ENCODE results near the gene GFOD1.

The GFOD1 gene

DNA sequence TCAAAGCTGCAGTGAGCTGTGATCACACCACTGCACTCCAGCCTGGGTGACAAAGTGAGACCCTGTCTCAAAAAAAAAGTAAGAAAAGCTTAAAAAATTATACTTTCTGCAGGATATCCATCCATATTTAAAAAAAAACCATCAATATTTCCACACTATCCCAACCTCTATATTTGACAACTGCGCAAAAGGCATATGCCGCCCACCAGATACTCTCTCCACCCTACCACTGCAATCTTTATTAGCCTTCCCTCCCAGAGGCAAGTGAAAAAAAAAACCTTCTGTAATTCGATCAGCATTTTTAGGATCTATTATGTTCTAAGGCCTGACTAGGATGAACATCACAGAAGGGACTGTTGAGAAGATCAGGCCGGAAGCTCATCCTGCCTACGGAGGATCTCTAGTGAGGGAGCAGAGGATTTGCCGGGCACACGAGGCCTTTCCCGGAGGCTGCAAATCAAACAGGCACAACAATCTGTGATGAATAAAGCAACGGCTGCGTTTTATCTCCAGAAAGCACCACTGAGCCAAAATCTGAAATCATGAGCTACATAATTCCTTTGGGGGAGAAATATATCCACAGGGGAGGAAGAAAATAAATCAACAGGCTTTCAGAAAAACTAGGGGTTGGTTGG lies 65.9 kb downstream of the GFOD1 start:
- DNase-seq: no peak

GRCh38 chr6:13420269-13420668 lies 67.1 kb downstream of the GFOD1 start:
- no peak for DNase-seq

- no peak for DNase-seq
These were observed 67.8 kb downstream of the GFOD1 start for GRCh38 chr6:13419422-13420195.

- no peak for DNase-seq
These were observed 68.6 kb downstream of the GFOD1 start for GRCh38 chr6:13418844-13419243.

DNA sequence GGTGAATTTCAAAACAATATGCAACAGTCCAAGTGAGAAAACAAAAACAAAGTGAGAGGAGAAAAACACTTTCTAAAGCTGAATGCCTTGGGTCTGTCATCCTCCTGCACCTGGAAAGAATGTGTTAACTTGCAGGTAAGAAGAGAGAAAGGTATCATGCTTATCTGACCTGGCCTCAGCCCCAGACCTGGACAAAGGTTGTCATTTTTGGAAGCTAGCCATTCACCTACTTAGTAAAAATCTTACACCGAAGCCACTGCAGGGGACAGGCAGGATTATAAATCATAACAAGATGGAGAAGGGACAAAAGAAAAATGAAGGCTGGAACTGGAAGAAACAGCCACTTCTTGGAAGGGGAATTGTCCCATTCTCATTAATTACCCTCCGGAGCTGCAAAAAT lies 69.4 kb downstream of the GFOD1 start:
- DNase-seq: no peak

- no peak for DNase-seq
These were observed 70.0 kb downstream of the GFOD1 start for GRCh38 chr6:13417431-13417830.

DNA sequence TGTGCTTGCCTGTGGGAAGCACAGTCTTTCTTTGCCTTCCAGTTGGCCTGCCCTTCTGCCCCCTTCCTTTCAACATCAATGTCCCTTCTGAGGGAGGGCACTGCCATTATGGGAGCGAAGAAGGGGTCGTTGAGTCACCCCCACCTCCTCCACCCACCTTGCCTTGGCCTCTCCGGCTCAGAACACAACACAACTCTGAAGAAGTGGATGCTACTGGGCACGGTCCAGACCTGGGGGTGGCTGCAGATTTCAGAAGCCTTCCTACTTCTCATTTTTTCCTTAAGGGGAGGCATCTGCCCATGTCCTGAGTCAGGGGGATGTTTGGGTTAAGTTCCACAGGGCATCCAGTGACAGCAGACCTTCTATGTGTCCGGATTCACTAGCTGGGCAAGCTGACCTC lies 72.1 kb downstream of the GFOD1 start:
- peak; percentile 0 for DNase-seq

- DNase-seq: peak; percentile 48
These were observed 73.4 kb downstream of the GFOD1 start for GRCh38 chr6:13413900-13414555.

GRCh38 chr6:13413466-13413862 lies 73.9 kb downstream of the GFOD1 start:
- peak; percentile 35 for DNase-seq

- peak; percentile 32 for DNase-seq
These were observed 74.5 kb downstream of the GFOD1 start for GRCh38 chr6:13412639-13413465.

GRCh38 chr6:13412211-13412610 lies 75.2 kb downstream of the GFOD1 start:
- DNase-seq: peak; percentile 0

DNA sequence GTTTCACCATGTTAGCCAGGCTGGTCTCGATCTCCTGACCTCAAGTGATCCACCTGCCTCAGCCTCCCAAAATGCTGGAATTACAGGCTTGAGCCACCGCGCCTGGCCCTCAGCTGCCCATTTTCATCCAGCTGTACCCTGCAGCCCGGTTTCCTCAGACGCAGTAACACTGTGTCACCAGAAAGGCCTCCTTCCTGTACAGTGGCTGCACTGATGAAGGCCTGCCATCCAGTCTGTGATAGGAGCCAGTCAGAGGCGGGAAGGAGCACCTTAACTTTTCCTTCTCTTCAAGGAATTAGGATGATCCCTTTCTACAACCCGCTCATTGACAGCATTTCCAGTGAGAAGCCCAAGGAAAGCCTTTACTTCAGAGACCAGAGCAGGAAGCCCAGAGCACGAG lies 75.9 kb downstream of the GFOD1 start:
- DNase-seq: no peak

- DNase-seq: no peak
These were observed 77.4 kb downstream of the GFOD1 start for GRCh38 chr6:13409991-13410390.

GRCh38 chr6:13407709-13408695 lies 79.4 kb downstream of the GFOD1 start:
- no peak for DNase-seq

DNA sequence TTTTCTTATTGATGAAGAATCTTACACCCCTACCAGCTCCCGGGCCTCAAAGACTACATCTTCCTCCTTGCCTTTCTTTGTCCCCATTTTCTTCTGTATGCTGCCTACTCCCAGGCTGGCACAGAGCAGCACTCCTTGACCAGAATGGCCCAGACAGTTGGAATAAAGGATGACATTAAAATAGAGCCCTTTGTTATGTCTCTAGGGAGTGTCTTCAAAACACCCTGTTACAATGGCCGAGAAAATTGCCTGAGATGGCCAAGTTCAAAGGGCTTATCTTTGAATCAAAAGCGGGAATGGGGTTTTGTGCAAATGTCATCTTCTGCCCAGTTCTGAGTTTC lies 80.1 kb downstream of the GFOD1 start:
- no peak for DNase-seq

- no peak for DNase-seq
These were observed 80.6 kb downstream of the GFOD1 start for GRCh38 chr6:13406781-13407180.

- DNase-seq: no peak
These were observed 81.4 kb downstream of the GFOD1 start for GRCh38 chr6:13405961-13406477.

- DNase-seq: no peak
These were observed 82.5 kb downstream of the GFOD1 start for GRCh38 chr6:13404892-13405254.

DNA sequence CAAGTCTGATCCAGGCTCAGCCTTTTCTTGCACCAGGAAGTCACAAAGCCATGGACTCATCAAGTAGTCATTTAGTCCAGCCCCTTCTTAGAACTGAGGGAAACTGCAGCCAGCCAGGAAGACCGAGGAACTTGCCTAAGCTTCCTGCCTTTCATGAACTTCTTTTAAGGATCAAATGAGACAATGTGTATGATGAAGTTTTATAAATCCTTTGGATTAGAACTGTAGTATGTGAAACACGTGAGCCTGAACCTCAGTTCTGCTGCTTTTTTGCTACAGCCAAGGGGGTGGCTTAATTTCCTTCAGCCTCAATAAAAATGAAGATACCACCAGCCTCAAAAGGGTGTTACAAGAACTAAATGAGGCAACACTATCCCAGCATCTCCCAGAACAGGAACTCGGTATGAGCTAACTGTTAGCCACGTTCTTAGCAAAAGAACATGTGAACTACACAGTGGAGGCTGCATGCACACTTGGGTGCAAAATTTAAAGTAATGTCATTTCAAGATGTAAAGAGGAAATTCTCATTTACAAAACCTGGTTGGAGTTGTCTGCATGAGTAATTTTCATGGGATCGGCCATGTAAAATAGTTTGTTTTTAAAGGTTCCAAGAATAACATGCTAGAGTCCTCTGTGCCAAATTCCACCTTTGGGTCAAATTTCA lies 83.0 kb downstream of the GFOD1 start:
- no peak for DNase-seq

GRCh38 chr6:13402711-13403110 lies 84.7 kb downstream of the GFOD1 start:
- DNase-seq: no peak

- DNase-seq: no peak
These were observed 86.6 kb downstream of the GFOD1 start for GRCh38 chr6:13400772-13401171.
